Measurements from ENCODE around the gene NOX5. TPM values are rescaled to one million over a fixed set of nuclear protein-coding genes. Genes with fewer than 3 reads are reported as not detected.

The NOX5 gene
- total RNA-seq, 1 donor from 2014 or later, result not detected

DNA sequence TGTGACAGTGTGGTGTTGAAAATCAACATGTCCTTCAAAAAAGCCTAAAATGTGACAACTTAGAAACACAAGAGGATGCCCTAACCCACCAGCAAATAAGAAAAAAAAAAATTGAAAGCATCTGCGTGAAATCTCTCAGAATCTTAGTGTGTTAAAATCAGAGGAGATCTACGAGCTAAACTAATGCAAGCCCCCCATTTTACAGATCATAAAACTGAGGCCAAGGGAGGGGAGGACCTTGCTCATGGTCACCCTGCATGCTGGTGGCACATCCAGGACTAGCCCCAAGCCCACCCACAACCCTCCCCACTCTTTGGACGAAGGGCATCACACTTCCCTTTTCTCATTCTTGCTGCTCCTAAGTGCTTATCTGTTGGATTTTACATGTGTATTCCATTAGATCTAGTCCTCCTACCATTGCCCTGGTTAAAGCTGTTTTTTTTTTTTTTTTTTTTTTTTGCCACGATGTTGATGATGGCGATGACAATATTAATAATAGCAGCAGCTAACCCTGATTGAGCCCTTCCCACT is 29.1 kb upstream of the NOX5 start:
- no peak for DNase-seq
- intact Hi-C loops (cut with micrococcal nuclease), result no loop called here
- no peaks in the 10 kb centered on the region for H3K4me1 Mint-ChIP-seq
- H3K27me3 Mint-ChIP-seq, result peaks cover 7% of the 10 kb centered on the region
- H3K4me3 Mint-ChIP-seq, result no peak overlapping the region
- H3K27ac Mint-ChIP-seq, result no peak overlapping the region
- H3K36me3 Mint-ChIP-seq (ENCODE audit: low read depth), result no peaks in the 10 kb centered on the region
- H3K9me3 Mint-ChIP-seq, result no peaks in the 10 kb centered on the region

GRCh38 chr15:68986322-68986721 is 28.2 kb upstream of the NOX5 start:
- DNase-seq, result no peak
- H3K4me1 Mint-ChIP-seq, result no peaks in the 10 kb centered on the region
- no peak overlapping the region for H3K27ac Mint-ChIP-seq
- no peaks in the 10 kb centered on the region for H3K36me3 Mint-ChIP-seq (ENCODE audit: low read depth)
- intact Hi-C loops (cut with micrococcal nuclease), result no loop called here
- H3K4me3 Mint-ChIP-seq, result no peak overlapping the region
- no peaks in the 10 kb centered on the region for H3K9me3 Mint-ChIP-seq
- peaks cover 8% of the 10 kb centered on the region for H3K27me3 Mint-ChIP-seq

DNA sequence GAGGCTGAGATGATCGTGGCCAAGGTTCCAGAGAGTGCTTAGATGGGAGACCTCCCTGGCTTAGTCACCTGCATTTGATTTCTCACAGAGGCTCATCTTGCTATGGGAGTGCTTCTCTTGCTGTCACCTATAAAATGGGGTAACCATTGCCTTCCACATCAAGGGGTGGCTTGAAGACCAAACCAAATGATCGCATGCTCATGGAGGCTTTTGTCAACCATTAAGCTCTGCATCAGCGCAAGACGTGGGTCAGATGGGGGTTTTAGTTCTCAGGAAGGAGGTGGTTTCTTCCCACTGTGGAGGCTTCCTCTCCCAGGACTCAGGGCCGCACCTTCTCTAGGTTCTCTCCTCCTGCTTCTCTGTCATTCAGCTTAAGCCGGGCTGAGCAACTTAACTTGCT is 27.4 kb upstream of the NOX5 start:
- Mint-ChIP-seq H3K27me3 (peaks cover 8% of the 10 kb centered on the region), H3K27ac (no peak overlapping the region), H3K4me3 (no peak overlapping the region), H3K4me1 (no peaks in the 10 kb centered on the region), H3K36me3 (ENCODE audit: low read depth) (no peaks in the 10 kb centered on the region), H3K9me3 (no peaks in the 10 kb centered on the region)
- intact Hi-C loops (cut with micrococcal nuclease), result no loop called here
- DNase-seq, result no peak

DNA sequence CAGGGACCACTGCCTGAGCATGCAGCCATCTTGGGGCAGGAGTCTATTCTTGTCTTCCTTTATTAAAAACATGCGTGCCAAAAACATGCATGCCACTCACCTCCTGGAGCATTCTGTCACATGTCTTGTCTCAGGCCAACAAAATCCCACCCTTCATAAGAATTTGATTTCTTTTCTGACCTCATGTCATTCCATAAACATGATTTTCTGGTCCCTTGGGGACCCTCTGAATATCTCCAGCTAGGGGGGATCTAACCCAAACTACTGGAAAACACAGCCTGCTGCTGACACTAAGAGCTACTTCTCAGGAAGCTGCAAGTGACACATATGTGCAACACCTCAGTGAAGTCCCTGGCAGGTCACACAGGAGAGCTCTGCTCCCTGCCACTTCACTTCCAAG is 26.8 kb upstream of the NOX5 start:
- Mint-ChIP-seq H3K27me3 (peaks cover 8% of the 10 kb centered on the region), H3K4me1 (no peaks in the 10 kb centered on the region)
- intact Hi-C loops (cut with micrococcal nuclease), result no loop called here

GRCh38 chr15:68989541-68990230 is 24.8 kb upstream of the NOX5 start:
- peaks cover 10% of the 10 kb centered on the region for H3K27me3 Mint-ChIP-seq
- H3K4me1 Mint-ChIP-seq, result no peaks in the 10 kb centered on the region
- no peak overlapping the region for H3K4me3 Mint-ChIP-seq
- no peak overlapping the region for H3K27ac Mint-ChIP-seq
- no peak for DNase-seq
- intact Hi-C loops (cut with micrococcal nuclease), result no loop called here
- no peaks in the 10 kb centered on the region for H3K9me3 Mint-ChIP-seq
- no peaks in the 10 kb centered on the region for H3K36me3 Mint-ChIP-seq (ENCODE audit: low read depth)

More for the DNA sequence above, 26.8 kb upstream of the NOX5 start:
- Mint-ChIP-seq H3K36me3 (ENCODE audit: low read depth) (no peaks in the 10 kb centered on the region), H3K27ac (no peak overlapping the region), H3K4me3 (no peak overlapping the region), H3K9me3 (no peaks in the 10 kb centered on the region)
- no peak for DNase-seq

DNA sequence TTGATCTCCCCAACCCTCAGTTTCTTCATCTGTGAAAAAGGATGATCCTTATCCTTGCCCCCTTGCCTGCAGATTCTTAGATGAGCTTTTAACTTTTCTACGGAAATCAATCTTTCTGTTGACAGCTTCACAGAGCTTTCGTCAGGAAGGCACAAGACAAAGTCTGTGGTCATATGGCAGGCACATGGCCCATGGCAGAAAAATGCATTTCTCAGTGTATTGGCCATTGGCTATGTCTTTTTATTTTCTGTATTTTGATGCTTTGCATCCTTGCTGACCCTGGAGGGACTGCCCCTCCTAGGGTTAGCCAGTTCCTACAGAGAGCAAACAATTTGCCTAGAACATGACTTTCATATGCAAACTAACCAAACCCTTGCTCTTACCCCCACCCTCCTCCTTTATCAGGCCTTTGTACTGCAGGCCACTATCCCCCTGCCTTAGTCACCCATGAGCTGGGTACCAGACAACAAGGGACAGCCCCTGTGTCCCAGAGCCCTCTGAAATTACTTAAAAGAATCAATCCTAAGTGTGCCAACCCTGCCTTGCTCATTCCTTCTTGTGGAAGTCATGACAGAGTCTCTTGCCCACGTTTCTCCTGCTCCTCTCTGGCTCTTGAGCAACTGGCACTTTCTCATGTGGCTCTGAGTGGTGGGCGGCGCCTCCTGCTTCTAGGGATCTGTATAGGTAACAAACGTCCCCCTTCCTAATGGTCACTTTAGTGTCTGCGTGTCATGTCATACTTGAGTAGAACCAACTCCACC is 24.1 kb upstream of the NOX5 start:
- no peak overlapping the region for H3K27ac Mint-ChIP-seq
- H3K4me1 Mint-ChIP-seq, result no peaks in the 10 kb centered on the region
- no peaks in the 10 kb centered on the region for H3K9me3 Mint-ChIP-seq
- intact Hi-C loops (cut with micrococcal nuclease), result no loop called here
- H3K4me3 Mint-ChIP-seq, result no peak overlapping the region
- peaks cover 10% of the 10 kb centered on the region for H3K27me3 Mint-ChIP-seq
- H3K36me3 Mint-ChIP-seq (ENCODE audit: low read depth), result no peaks in the 10 kb centered on the region
- DNase-seq, result no peak

DNA sequence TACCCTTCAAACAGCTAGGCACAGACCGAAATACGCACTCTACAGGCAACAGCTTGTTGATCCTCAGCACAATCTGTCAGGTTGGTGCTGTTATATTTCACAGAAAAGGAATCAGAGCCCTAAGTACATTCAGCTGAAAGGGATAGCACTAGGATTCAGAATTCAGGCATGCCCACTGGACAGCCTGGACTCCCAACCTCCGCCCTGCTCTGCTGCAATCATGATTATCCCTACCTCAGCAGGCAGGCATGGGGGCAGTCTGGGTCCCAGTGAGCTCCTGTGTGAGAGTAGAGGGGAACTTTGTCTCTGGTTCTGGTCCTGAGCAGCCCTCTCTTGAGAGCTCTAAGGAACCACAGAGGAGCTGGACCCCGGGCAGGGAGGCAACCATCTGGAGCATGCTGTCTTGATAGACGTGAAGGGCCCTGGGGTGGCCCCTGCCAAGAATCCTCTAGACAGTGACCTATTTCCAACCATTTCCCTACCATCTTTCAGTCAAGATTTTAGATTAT is 23.4 kb upstream of the NOX5 start:
- no peak overlapping the region for H3K4me3 Mint-ChIP-seq
- intact Hi-C loops (cut with micrococcal nuclease), result no loop called here
- no peak overlapping the region for H3K27ac Mint-ChIP-seq
- H3K27me3 Mint-ChIP-seq, result peaks cover 10% of the 10 kb centered on the region
- H3K36me3 Mint-ChIP-seq (ENCODE audit: low read depth), result no peaks in the 10 kb centered on the region
- no peaks in the 10 kb centered on the region for H3K4me1 Mint-ChIP-seq
- DNase-seq, result no peak
- H3K9me3 Mint-ChIP-seq, result no peaks in the 10 kb centered on the region

- Mint-ChIP-seq H3K27me3 (peaks cover 10% of the 10 kb centered on the region), H3K36me3 (ENCODE audit: low read depth) (no peaks in the 10 kb centered on the region), H3K4me3 (no peak overlapping the region), H3K9me3 (no peaks in the 10 kb centered on the region), H3K4me1 (no peaks in the 10 kb centered on the region), H3K27ac (no peak overlapping the region)
- DNase-seq, result no peak
- intact Hi-C loops (cut with micrococcal nuclease), result no loop called here
Observed at GRCh38 chr15:68991723-68992122, 22.8 kb upstream of the NOX5 start.

DNA sequence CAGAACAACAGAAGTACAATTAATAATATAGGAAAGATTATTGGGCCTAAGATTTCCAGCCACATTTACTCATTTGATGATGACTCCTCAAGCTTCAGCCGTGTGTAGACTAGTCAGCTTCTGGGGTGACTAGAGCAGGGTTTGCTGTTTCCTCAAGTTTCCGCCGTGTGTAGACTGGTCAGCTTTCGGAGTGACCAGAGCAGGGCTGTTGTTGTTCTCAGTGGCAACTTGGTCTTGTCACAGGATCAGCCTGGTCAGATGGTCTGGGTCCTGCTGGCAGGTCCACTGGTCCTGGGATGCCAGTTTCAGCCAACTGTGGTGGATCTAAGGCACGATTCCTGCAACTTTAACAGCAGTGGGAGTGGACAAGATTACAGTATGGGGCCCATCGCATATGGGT is 21.8 kb upstream of the NOX5 start:
- no peak for DNase-seq
- Mint-ChIP-seq H3K9me3 (no peaks in the 10 kb centered on the region), H3K4me1 (no peaks in the 10 kb centered on the region), H3K27me3 (peaks cover 7% of the 10 kb centered on the region), H3K27ac (no peak overlapping the region), H3K4me3 (no peak overlapping the region), H3K36me3 (ENCODE audit: low read depth) (no peaks in the 10 kb centered on the region)
- intact Hi-C loops (cut with micrococcal nuclease), result no loop called here

- H3K36me3 Mint-ChIP-seq (ENCODE audit: low read depth), result no peaks in the 10 kb centered on the region
- H3K9me3 Mint-ChIP-seq, result no peaks in the 10 kb centered on the region
- DNase-seq, result no peak
- intact Hi-C loops (cut with micrococcal nuclease), result no loop called here
- H3K4me3 Mint-ChIP-seq, result no peak overlapping the region
- H3K27ac Mint-ChIP-seq, result no peak overlapping the region
- no peaks in the 10 kb centered on the region for H3K4me1 Mint-ChIP-seq
- H3K27me3 Mint-ChIP-seq, result peaks cover 5% of the 10 kb centered on the region
Observed at GRCh38 chr15:68993276-68993675, 21.2 kb upstream of the NOX5 start.

DNA sequence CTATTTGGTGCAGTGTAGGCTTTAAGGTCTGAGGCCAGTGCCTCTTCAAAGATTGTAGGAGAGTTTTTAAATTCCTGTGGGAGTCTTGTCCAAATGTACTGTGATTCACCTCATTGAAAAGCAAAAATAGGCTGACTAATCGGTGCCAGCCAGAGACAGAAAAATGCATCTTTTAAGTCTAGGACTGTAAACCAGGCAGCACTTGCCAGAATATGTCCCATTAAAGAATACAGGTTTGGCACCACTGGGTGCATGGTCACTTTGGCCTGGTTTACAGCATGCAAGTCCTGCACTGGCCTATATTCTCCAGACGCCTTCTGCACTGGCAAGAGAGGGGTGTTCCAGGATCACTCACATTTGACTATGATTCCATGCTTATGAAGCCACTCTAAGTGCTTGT is 20.3 kb upstream of the NOX5 start:
- DNase-seq, result no peak
- Mint-ChIP-seq H3K27ac (no peak overlapping the region), H3K27me3 (peaks cover 4% of the 10 kb centered on the region), H3K4me3 (no peak overlapping the region), H3K9me3 (no peaks in the 10 kb centered on the region), H3K36me3 (ENCODE audit: low read depth) (no peaks in the 10 kb centered on the region), H3K4me1 (no peaks in the 10 kb centered on the region)
- intact Hi-C loops (cut with micrococcal nuclease), result no loop called here

DNA sequence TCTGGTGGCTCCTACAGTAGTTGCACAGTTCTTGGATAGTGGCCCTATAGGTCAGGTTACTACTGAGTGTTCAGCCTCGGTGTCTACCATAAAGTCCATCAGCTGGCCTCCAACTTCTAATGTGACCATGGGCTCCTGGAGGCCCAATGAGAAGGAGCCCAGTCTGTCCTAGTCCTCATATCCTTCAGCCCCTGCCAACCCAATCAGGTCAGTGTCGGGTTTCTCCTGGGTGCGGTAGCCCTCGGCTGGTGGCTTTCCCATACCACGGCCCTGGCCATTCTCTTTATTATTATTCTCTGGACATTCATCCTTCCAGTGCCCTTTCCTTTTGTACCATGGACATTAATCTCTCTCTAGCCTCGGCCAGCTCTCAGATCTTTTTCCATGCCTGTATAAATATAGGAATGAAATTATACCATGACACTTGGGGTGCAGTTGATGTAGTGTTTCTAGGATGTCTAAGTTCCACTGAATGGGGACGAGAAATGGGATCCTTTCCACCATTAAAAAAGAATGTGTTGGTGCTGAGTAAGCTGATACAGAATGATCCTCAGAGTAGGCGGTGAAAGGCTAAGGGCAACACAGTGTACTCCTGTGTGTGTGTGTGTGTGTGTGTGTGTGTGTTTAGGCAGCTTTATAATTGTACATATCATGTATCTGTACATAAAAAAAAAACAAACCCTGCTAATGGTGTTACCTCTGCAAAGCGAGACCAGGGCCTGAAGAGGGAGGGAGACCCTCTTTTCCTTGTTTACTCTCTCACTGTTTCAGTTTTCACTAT is 19.3 kb upstream of the NOX5 start:
- H3K36me3 Mint-ChIP-seq (ENCODE audit: low read depth), result no peaks in the 10 kb centered on the region
- intact Hi-C loops (cut with micrococcal nuclease), result no loop called here
- H3K9me3 Mint-ChIP-seq, result no peaks in the 10 kb centered on the region
- no peaks in the 10 kb centered on the region for H3K4me1 Mint-ChIP-seq
- no peak for DNase-seq
- peaks cover 4% of the 10 kb centered on the region for H3K27me3 Mint-ChIP-seq
- no peak overlapping the region for H3K4me3 Mint-ChIP-seq
- no peak overlapping the region for H3K27ac Mint-ChIP-seq

- intact Hi-C loops (cut with micrococcal nuclease), result no loop called here
- DNase-seq, result no peak
- Mint-ChIP-seq H3K27me3 (peaks cover 3% of the 10 kb centered on the region), H3K36me3 (ENCODE audit: low read depth) (no peaks in the 10 kb centered on the region), H3K4me1 (no peaks in the 10 kb centered on the region), H3K27ac (no peak overlapping the region), H3K9me3 (no peaks in the 10 kb centered on the region), H3K4me3 (no peak overlapping the region)
Observed at GRCh38 chr15:68997050-68997449, 17.4 kb upstream of the NOX5 start.

Measured in activated CD4-positive, alpha-beta T cell treated with anti-CD3 and anti-CD28 coated beads, Interleukin-2, amount 10 ng/mL, durations not matched to agents 24 days and 14 days (primary cell).